ENCODE results near the gene SGK1.

GRCh38 chr6:134310817-134311216 is 7.1 kb downstream of the SGK1 start:
- no peak for TF ChIP-seq CTCF (IDR thresholded peaks at IDR 0.05)
- TF ChIP-seq POLR2A (IDR thresholded peaks at IDR 0.05) = no peak

All from testis (tissue), 2 donors.